ENCODE measurements around the gene AOPEP. TPM values are rescaled to one million over a fixed set of nuclear protein-coding genes. Genes with fewer than 3 reads are reported as not detected.
A peak's percentile ranks its signal among the peaks of the same experiment; 100 is the strongest.

Gene AOPEP
- polyA plus RNA-seq, 2 of the 4 experiments (the other 2 are of a cell fraction), result 226 to 266 TPM

GRCh38 chr9:94928691-94929368 is 202.3 kb downstream of the AOPEP start:
- 90% methylated on average over 13 of the region's 13 CpGs for WGBS (ENCODE audit: missing lambda C conversion rate)
- Histone ChIP-seq H3K27ac (peak overlapping the region in 1 of 2 experiments; percentile 97; a peak in 3 of 6 replicates), H3K9me3 (no peaks in the 10 kb centered on the region), H3K4me1 (peaks cover 56% of the 10 kb centered on the region), H3K4me2 (no peak overlapping the region), H3K4me3 (no peak overlapping the region)
- no peak for DNase-seq (ENCODE audit: low read depth in 1 of 2, low spot score in 1 of 2)
- ChIA-PET CTCF (interaction anchor here (0.6 kb wide), 1 partner anchor 248 kb away, joined by 3 read pairs; no protein-coding TSS in a partner anchor), POLR2A (no interaction called here)
- no peak for ATAC-seq
- FAIRE-seq, result no peak
- TF ChIP-seq HOXB13 (CRISPR knock-in tag; IDR thresholded peaks at IDR 0.05; ENCODE audit: low read depth), result no peak
- TF ChIP-seq, protein P1, sequence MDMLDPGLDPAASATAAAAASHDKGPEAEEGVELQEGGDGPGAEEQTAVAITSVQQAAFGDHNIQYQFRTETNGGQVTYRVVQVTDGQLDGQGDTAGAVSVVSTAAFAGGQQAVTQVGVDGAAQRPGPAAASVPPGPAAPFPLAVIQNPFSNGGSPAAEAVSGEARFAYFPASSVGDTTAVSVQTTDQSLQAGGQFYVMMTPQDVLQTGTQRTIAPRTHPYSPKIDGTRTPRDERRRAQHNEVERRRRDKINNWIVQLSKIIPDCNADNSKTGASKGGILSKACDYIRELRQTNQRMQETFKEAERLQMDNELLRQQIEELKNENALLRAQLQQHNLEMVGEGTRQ (IDR thresholded peaks at IDR 0.05), result no peak
- TF ChIP-seq HMGXB4 (CRISPR knock-in tag; IDR thresholded peaks at IDR 0.05; ENCODE audit: borderline replicate concordance), result no peak
- TF ChIP-seq TP53 (CRISPR knock-in tag; IDR thresholded peaks at IDR 0.05), result no peak
- TF ChIP-seq MAZ (IDR thresholded peaks at IDR 0.05; ENCODE audit: borderline replicate concordance, low read depth, low read length), result no peak
- TF ChIP-seq ZC3H11A (IDR thresholded peaks at IDR 0.05), result no peak
- no peak for TF ChIP-seq EHF (CRISPR knock-in tag; IDR thresholded peaks at IDR 0.05)
- no peak for TF ChIP-seq MYC (IDR thresholded peaks at IDR 0.05; ENCODE audit: borderline replicate concordance, low read length)
- no peak for TF ChIP-seq GATA3 (IDR thresholded peaks at IDR 0.05; ENCODE audit: borderline replicate concordance)
- no peak for TF ChIP-seq RAD21 (conservative IDR thresholded peaks at IDR 0.05 in 1 of 2, IDR thresholded peaks at IDR 0.05 in 1 of 2)
- TF ChIP-seq CHD4 (IDR thresholded peaks at IDR 0.05; ENCODE audit: borderline replicate concordance), result no peak
- no peak for TF ChIP-seq JUN (IDR thresholded peaks at IDR 0.05)

DNA sequence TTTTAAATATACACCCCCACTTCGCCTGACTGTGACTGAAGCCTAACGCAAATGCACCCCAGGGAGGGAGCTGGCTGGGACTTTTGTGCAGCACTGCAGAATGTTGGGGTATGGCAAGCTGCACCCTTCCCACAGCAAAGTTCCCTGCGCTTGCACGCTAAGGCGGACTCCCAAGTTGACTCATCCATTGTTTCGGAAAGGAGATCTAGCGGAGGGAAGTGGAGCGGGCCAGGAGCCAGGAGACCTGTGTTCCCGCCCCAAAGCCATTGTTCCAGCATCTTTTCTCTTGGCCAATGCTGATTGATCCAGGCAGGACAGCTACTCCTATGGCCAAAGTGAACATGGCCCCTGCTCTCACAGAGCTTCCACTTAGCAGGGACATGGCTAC is 202.9 kb downstream of the AOPEP start:
- Histone ChIP-seq H3K4me2 (no peak overlapping the region), H3K4me3 (no peak overlapping the region), H3K27ac (peak overlapping the region in 1 of 2 experiments; percentile 97; a peak in 3 of 6 replicates), H3K9me3 (no peaks in the 10 kb centered on the region), H3K4me1 (peaks cover 51% of the 10 kb centered on the region)
- DNase-seq (ENCODE audit: low read depth in 1 of 2, low spot score in 1 of 2) (no peak), ATAC-seq (no peak; a peak in 1 of 6 replicates), FAIRE-seq (no peak)
- ChIA-PET POLR2A (no interaction called here), CTCF (interaction anchor here (1.2 kb wide), 1 partner anchor 11 kb away, joined by 3 read pairs; no protein-coding TSS in a partner anchor)
- TF ChIP-seq, protein P2, sequence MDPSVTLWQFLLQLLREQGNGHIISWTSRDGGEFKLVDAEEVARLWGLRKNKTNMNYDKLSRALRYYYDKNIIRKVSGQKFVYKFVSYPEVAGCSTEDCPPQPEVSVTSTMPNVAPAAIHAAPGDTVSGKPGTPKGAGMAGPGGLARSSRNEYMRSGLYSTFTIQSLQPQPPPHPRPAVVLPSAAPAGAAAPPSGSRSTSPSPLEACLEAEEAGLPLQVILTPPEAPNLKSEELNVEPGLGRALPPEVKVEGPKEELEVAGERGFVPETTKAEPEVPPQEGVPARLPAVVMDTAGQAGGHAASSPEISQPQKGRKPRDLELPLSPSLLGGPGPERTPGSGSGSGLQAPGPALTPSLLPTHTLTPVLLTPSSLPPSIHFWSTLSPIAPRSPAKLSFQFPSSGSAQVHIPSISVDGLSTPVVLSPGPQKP (IDR thresholded peaks at IDR 0.05; ENCODE audit: low read depth, low read length), result no peak
- TF ChIP-seq JUNB (IDR thresholded peaks at IDR 0.05), result no peak
- TF ChIP-seq, protein P3, sequence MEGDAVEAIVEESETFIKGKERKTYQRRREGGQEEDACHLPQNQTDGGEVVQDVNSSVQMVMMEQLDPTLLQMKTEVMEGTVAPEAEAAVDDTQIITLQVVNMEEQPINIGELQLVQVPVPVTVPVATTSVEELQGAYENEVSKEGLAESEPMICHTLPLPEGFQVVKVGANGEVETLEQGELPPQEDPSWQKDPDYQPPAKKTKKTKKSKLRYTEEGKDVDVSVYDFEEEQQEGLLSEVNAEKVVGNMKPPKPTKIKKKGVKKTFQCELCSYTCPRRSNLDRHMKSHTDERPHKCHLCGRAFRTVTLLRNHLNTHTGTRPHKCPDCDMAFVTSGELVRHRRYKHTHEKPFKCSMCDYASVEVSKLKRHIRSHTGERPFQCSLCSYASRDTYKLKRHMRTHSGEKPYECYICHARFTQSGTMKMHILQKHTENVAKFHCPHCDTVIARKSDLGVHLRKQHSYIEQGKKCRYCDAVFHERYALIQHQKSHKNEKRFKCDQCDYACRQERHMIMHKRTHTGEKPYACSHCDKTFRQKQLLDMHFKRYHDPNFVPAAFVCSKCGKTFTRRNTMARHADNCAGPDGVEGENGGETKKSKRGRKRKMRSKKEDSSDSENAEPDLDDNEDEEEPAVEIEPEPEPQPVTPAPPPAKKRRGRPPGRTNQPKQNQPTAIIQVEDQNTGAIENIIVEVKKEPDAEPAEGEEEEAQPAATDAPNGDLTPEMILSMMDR (IDR thresholded peaks at IDR 0.05), result no peak
- TF ChIP-seq CEBPB (IDR thresholded peaks at IDR 0.05), result no peak
- TF ChIP-seq CBX8 (IDR thresholded peaks at IDR 0.05), result no peak
- TF ChIP-seq MAZ (IDR thresholded peaks at IDR 0.05; ENCODE audit: borderline replicate concordance, low read depth, low read length), result no peak
- 88% methylated on average over 9 of the region's 9 CpGs for WGBS (ENCODE audit: missing lambda C conversion rate)
